NCI-H226 (cell line): ENCODE data around the gene PIP5K1B.

Experiments
- DNase-seq: peaks from one replicate; pipeline ENCODE4 v3.0.0-alpha.2; 2015

The PIP5K1B gene

GRCh38 chr9:68740561-68740960, 35.5 kb downstream of the PIP5K1B start:
- no peak for DNase-seq

DNA sequence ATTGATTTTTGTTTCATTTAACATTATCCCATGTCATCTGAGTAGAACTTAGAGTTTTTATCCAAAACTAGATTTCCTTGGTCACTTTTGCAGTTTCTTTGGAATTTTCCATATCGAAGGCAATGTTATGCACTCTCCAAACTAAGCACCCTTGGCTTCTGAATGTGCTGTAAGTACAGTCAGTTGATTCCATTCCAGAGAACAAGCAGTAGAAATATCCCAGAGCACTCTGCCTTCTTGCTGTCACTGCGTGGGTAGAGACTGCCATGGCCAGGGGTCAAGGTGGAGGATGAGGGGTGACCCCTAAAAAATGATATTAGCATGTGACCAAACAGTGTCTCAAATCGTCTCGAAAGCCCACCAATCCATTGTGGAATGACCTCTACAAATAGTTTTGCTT, 36.2 kb downstream of the PIP5K1B start:
- no peak for DNase-seq

DNA sequence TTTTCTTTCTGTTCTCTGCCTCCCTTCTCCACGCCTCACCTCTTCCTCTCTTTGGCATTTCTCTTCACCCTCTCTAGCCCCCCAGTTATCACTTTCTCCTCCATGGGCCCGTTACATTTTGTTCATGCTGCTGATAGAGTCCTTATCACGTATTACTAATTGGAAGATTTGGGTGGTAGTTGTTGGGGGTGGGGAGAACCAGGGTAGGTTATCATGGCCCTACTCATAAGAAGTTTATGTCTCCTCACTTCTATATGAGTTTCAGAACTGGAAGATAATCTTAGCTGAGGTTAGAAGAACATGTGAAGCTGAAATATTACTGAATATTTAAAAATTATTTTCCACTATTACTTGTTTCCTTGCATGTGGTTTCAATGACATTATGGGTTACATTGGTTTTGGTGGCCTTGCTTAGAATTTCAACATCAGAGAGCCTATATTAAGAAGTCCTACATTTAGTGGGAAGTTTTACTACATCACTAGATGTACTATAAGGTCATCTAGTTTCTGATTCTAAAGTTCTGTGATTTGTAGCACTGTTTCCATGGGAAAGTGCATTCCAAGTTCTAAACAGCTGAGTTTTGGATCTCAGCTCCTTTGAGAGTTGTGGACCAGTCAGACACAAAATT, 36.8 kb downstream of the PIP5K1B start:
- no peak for DNase-seq

- no peak for DNase-seq
These were observed 37.3 kb downstream of the PIP5K1B start for GRCh38 chr9:68742333-68742730.

DNA sequence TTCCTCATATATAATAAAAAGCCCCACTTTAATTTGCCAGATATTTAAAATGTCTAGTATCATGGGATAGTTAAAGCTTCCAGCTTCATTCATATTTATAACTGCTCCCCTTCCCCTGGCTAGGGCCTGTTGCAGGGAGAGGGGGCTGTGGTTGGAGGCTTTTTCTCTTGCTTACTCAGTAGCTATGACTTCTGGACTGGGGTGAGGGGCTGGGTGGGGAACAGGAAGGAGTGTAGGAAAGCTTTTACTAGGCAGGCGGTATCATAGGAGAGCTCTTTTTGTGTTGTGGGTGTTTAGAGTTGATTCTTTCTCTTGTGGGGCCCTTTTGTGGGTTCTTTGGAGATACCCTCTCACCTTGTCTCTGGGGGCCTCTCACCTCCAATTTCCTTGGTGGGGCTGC, 39.4 kb downstream of the PIP5K1B start:
- no peak for DNase-seq

- no peak for DNase-seq
These were observed 41.5 kb downstream of the PIP5K1B start for GRCh38 chr9:68746525-68746924.

GRCh38 chr9:68747043-68747533, 42.0 kb downstream of the PIP5K1B start:
- DNase-seq, result peak; percentile 83

GRCh38 chr9:68749135-68749534, 44.1 kb downstream of the PIP5K1B start:
- DNase-seq, result no peak

- DNase-seq, result no peak
These were observed 44.6 kb downstream of the PIP5K1B start for GRCh38 chr9:68749579-68750159.

DNA sequence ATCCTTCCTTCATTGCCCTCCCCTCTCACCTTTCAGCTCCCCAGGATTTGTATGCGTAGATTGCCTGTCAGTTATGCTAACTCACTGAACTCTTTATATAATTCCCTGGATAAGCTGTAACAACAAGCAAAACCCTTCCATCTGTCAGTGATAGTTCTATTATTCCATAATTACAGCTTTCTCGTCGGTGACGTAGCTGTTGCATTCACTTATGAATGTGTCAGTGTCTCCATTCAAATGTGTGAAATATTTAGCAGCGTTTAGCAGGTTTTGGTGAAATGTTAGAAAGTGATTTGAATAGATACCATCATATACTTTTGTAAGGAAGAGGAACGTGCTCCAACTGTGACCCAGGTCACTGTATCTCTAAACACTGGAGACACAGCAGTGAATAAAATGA, 45.2 kb downstream of the PIP5K1B start:
- DNase-seq, result no peak

DNA sequence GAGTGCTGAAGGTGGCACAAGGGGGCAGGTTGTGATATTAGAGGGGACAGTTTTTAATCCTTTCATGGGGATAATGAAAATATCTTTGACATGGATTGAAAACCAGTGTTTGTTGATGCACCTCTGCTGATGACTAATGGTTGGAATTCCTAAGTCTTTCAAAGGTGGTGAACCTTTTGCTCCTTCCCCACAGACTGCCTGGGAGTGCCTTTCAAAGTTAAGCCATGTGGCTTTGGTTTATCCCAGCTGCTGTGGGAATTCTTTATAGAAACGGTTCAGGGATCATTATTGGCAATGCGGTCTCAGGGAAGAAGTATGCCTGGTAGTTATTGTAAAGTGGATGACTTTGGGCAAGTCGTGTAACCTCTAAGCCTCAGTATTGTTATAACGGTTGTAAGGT, 45.7 kb downstream of the PIP5K1B start:
- DNase-seq, result peak; percentile 17

DNA sequence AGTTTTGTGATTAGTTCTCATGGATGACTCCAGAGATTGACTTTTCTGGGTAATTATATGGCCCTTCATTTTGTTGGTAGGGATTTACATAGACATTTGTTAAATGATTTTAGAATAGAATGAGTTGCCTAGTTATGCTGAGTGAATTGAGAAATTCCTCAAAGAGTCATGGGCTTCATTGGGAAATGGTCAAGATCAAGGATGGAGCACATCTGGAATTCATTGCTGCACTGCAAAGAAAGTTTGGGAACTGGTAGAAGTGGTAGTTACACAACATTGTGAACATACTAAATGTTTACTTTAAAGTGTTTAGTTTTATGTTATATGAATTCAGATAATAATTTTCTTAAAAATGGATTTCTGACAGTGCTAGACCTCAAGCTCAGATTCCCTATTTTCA, 46.5 kb downstream of the PIP5K1B start:
- DNase-seq, result no peak

GRCh38 chr9:68755051-68755450, 50.0 kb downstream of the PIP5K1B start:
- no peak for DNase-seq

DNA sequence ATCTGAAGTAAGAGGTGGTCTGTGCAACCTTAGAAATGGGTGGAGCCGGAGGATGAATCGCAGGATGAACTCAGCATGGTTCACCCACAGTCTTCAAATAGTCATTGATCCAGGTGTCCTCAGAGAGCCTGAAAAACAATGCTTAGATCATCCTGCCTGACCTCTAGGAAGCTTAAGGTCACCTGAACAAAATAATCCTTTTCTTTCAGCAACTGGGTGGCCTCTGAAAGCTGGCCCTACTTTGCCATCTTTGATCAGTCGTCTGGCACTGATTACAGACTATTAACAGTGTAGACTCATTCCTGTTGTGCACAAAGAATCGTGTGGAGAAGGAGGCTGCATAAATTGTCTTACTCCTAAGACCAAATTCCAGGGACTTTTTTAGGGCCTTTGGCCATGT, 50.7 kb downstream of the PIP5K1B start:
- no peak for DNase-seq

DNA sequence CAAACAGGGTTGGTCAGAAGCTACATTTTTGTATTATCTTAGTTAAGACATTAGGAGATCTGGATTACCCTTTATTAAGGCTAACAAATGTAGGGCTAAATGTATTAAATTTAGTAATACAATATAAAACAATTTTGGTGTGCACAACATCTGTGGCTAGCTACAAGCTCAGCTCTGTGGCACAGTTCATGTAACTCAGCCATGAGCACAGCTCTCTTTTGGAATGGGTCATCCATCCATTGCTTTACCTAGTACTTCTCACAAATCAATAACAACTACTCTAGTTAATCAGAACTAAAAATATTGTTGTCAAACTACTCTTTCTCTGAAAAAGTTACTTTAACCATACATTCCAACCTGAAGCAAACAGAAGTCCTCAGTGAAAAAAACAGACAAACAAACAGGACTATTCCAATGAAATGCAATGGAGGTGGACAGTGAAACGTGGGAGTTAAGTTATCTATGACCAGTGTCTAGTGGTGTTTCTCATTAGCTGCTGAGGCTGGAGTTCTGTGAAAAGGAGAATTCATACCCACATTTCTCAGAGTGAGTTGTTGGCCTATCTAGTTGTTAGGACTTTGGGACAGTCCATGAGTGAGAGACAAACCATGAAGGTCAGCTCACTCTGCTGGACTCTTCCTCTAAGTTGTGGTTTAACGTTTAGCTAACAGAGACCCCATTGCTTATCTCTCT, 55.1 kb downstream of the PIP5K1B start:
- no peak for DNase-seq

DNA sequence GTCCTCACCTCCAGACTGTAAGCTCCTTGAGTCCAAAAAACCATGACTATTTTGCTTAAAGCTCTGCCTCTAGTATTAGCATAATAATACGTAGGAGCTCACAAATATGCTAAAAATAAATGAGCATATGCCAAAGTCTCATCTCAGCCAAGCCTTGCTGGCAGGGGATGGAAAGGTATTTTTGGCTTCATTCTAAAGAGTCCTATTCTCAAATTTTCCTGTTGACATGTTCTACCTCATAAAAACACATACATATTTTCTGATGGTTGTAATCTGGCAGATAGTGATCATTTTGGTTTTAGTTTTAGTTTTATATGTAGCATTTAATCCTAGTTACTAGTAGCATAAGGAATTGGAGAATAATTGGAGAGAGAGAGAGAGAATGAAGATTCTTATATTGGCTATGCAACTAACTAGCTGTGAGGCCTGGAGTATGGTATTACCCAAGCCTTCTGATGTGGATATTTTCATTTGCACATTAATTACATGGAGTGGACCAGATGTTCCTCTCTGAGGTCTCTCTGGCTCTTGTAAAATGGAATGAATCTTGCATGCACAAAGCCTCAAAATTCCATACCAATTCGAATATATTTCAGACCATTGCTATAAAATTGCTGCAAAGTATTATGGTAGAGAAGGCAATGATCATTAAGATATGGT, 55.8 kb downstream of the PIP5K1B start:
- DNase-seq, result no peak

GRCh38 chr9:68762570-68762969, 57.5 kb downstream of the PIP5K1B start:
- DNase-seq, result no peak

GRCh38 chr9:68763104-68763503, 58.1 kb downstream of the PIP5K1B start:
- DNase-seq, result no peak

DNA sequence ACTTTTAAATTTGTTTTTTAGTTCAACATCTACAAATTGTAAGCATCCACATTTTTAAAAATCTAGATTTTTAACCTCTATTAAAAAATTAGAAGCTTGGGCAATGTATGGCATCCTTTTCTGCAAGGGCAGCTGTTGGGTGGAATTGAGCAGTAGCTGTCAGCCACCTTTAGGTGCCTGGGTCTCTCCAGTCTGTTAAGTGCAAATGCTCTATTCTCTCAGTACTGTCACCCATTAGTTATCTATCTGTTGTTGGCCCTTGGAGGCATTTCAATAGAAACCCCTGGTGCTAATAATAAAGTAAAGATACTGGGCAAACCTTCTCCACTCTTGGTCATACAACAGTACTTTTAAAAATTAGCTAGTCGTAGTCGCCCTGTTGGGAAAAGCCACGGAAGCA, 63.6 kb downstream of the PIP5K1B start:
- no peak for DNase-seq

- DNase-seq, result no peak
These were observed 64.8 kb downstream of the PIP5K1B start for GRCh38 chr9:68769852-68770251.

GRCh38 chr9:68771376-68771775, 66.3 kb downstream of the PIP5K1B start:
- DNase-seq, result no peak

- DNase-seq, result no peak
These were observed 70.1 kb downstream of the PIP5K1B start for GRCh38 chr9:68775003-68775730.
